ENCODE results near the gene MYO7B. TPM values are rescaled to one million over a fixed set of nuclear protein-coding genes. Genes with fewer than 3 reads are reported as not detected.
A peak's percentile ranks its signal among the peaks of the same experiment; 100 is the strongest.

Gene MYO7B
- total and polyA plus RNA-seq, 9 donors = 0.05 to 0.95 (median 0.25) TPM; not detected in 3

GRCh38 chr2:127577208-127577475, 41.7 kb downstream of the MYO7B start:
- Histone ChIP-seq H3K27me3 (no peaks in the 10 kb centered on the region), H3K4me3 (no peak overlapping the region), H3K4me1 (ENCODE audit: insufficient read depth) (no peaks in the 10 kb centered on the region), H3K9me3 (no peaks in the 10 kb centered on the region), H3K36me3 (no peaks in the 10 kb centered on the region), H3K27ac (no peak overlapping the region)
- DNase-seq = peak in 1 of 5 donors; percentile 1
- WGBS, 3 donors = 92 to 96% (median 93%) methylated on average over 2 of the region's 2 CpGs
- intact Hi-C loops (cut with DNase I) = no loop called here
- TF ChIP-seq POLR2A (IDR thresholded peaks at IDR 0.05) (no peak), EP300 (IDR thresholded peaks at IDR 0.05) (no peak), CTCF (IDR thresholded peaks at IDR 0.05) (no peak)

DNA sequence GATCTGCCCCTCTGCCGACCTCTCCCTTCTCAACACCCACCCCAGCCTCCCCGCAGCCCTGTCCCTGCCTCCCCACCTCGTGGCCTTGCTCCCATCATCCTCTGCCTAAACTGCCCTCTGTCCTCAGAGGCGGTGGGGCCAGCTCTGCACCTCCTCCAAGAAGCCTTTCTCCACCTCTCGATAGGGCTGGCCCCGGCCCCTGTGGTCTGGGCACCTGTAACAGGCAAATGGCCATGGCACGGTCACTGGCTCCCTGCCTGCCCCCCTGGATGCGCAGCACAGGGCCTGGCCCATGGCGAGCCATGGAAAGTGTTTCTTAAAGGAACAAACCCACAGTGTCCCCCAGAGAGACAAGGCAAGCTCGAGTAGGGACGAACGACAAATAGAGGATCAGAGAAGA, 42.0 kb downstream of the MYO7B start:
- DNase-seq = peak in 1 of 5 donors; percentile 17
- no peaks in the 10 kb centered on the region for H3K36me3 ChIP-seq
- H3K9me3 ChIP-seq = no peaks in the 10 kb centered on the region
- intact Hi-C loops (cut with DNase I) = no loop called here
- TF ChIP-seq POLR2A (IDR thresholded peaks at IDR 0.05) = no peak
- TF ChIP-seq CTCF (IDR thresholded peaks at IDR 0.05) = no peak
- TF ChIP-seq EP300 (IDR thresholded peaks at IDR 0.05) = no peak
- WGBS, 3 donors = 89 to 94% (median 91%) methylated on average over 12 of the region's 12 CpGs
- no peak overlapping the region for H3K4me3 ChIP-seq
- H3K4me1 ChIP-seq (ENCODE audit: insufficient read depth) = no peaks in the 10 kb centered on the region
- no peak overlapping the region for H3K27ac ChIP-seq
- H3K27me3 ChIP-seq = no peaks in the 10 kb centered on the region

DNA sequence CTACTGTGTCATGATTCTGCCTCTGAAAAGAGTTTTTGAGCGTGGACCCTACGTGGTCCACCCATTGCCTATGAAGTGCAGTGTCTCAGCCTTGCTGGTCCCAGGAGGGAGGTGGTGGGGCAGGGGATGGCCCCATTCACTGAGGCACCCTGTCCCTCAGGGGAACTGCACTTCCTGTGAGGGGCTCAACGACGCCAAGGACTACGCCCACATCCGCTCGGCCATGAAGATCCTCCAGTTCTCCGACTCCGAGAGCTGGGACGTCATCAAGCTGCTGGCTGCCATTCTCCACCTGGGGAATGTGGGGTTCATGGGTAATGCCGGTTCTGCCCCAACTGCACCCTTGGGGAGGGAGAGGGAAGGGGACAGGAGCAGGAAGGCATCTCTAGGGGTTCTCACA, 42.5 kb downstream of the MYO7B start:
- peak in 1 of 5 donors; percentile 12 for DNase-seq
- intact Hi-C loops (cut with DNase I) = no loop called here
- no peak for TF ChIP-seq CTCF (IDR thresholded peaks at IDR 0.05)
- TF ChIP-seq POLR2A (IDR thresholded peaks at IDR 0.05) = no peak
- TF ChIP-seq EP300 (IDR thresholded peaks at IDR 0.05) = no peak
- 87 to 93% (median 88%) methylated on average over 11 of the region's 11 CpGs for WGBS, 3 donors
- Histone ChIP-seq H3K4me3 (no peak overlapping the region), H3K27ac (no peak overlapping the region), H3K36me3 (no peaks in the 10 kb centered on the region), H3K27me3 (no peaks in the 10 kb centered on the region), H3K4me1 (ENCODE audit: insufficient read depth) (no peaks in the 10 kb centered on the region), H3K9me3 (no peaks in the 10 kb centered on the region)

- no peak for DNase-seq
- 67 to 72% (median 70%) methylated on average over 6 of the region's 6 CpGs for WGBS, 3 donors
Observed at GRCh38 chr2:127578411-127578810, 42.9 kb downstream of the MYO7B start.

More at GRCh38 chr2:127578411-127578810, 42.9 kb downstream of the MYO7B start:
- Histone ChIP-seq H3K4me3 (no peak overlapping the region), H3K27me3 (no peaks in the 10 kb centered on the region), H3K4me1 (ENCODE audit: insufficient read depth) (no peaks in the 10 kb centered on the region), H3K9me3 (no peaks in the 10 kb centered on the region), H3K36me3 (no peaks in the 10 kb centered on the region), H3K27ac (no peak overlapping the region)
- intact Hi-C loops (cut with DNase I) = no loop called here
- no peak for TF ChIP-seq EP300 (IDR thresholded peaks at IDR 0.05)
- TF ChIP-seq CTCF (IDR thresholded peaks at IDR 0.05) = no peak
- no peak for TF ChIP-seq POLR2A (IDR thresholded peaks at IDR 0.05)
